ENCODE data around the gene FPGS. TPM values are rescaled to one million over a fixed set of nuclear protein-coding genes. Genes with fewer than 3 reads are reported as not detected.
A peak's percentile ranks its signal among the peaks of the same experiment; 100 is the strongest.

Gene FPGS
- total RNA-seq, 1 experiment from 2014 or later = 49.0 TPM

DNA sequence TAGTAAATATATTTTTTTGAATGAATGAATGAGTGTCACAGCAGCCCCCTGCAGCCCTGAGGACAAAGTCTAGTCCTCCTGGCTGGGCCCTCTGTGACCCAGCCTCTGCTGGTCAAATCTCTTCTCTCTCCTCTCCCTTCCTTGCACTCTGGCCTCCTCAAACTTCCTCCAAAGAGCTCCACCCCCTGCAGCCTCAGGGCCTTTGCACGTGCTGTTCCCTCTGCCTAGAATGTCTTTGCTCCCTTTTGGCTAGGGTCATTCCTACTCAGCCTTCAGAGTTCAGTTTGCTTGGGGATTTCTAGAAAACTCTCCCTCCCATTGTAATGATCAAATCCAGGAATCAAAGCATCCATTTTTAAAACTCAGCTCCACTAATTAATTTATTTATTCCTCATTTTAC, 37.3 kb upstream of the FPGS start:
- H3K9me3 ChIP-seq (replicated peaks) = no peaks in the 10 kb centered on the region
- no peak overlapping the region for H3K4me3 ChIP-seq
- H3K27me3 ChIP-seq (replicated peaks) = no peaks in the 10 kb centered on the region
- no peak for DNase-seq (ENCODE audit: low read depth in 1 of 2, low spot score in 2 of 2)
- H3K36me3 ChIP-seq = no peaks in the 10 kb centered on the region
- no peak overlapping the region for H3K27ac ChIP-seq
- H3K4me1 ChIP-seq (replicated peaks) = no peaks in the 10 kb centered on the region

DNA sequence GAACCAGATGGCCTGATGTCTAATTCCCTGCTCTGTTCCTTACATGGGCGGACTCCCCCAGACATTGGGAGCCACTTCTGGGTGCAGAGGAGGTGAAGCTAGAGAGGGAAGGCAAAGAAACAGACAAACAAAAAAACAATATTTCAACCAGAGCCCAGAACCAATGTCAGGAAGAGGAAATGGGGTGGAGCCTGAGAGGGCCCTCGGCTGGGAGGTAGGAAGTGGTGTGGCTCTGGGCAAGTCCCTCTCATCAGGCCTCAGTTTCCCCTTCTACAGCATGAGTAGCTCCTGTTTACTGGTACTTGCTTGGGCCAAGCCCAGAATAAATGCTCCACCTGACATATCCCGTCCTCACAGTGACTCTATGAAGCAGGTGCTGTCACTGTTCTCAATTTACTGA, 35.3 kb upstream of the FPGS start:
- Histone ChIP-seq H3K9me3 (replicated peaks) (no peaks in the 10 kb centered on the region), H3K36me3 (no peaks in the 10 kb centered on the region), H3K27ac (no peak overlapping the region), H3K27me3 (replicated peaks) (no peaks in the 10 kb centered on the region), H3K4me1 (replicated peaks) (peaks cover 7% of the 10 kb centered on the region), H3K4me3 (no peak overlapping the region)
- DNase-seq (ENCODE audit: low read depth in 1 of 2, low spot score in 2 of 2) = no peak

DNA sequence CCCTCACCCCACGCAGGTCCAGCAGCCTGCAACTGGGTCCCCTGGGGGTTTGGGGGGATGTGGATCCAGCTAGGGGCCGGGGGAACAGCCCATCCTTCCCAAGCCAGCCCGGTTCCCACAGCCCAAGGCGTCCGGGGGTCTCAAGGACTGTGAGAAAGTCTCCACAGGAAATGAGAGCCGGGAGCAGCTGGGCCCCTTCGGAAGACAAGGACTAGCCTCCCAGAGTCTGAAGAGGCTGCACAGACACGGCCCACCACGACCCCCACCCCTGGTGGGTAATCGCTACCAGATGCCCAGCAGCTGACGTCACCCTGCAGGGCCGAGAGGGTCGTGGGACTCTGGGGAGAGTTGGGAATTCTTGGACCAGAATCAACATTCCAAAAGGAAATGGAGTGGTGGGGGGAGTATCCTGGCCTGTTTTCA, 34.8 kb upstream of the FPGS start:
- no peaks in the 10 kb centered on the region for H3K36me3 ChIP-seq
- DNase-seq (ENCODE audit: low read depth in 1 of 2, low spot score in 2 of 2) = no peak
- no peaks in the 10 kb centered on the region for H3K9me3 ChIP-seq (replicated peaks)
- peaks cover 7% of the 10 kb centered on the region for H3K4me1 ChIP-seq (replicated peaks)
- no peak overlapping the region for H3K27ac ChIP-seq
- H3K4me3 ChIP-seq = no peak overlapping the region
- no peaks in the 10 kb centered on the region for H3K27me3 ChIP-seq (replicated peaks)

DNA sequence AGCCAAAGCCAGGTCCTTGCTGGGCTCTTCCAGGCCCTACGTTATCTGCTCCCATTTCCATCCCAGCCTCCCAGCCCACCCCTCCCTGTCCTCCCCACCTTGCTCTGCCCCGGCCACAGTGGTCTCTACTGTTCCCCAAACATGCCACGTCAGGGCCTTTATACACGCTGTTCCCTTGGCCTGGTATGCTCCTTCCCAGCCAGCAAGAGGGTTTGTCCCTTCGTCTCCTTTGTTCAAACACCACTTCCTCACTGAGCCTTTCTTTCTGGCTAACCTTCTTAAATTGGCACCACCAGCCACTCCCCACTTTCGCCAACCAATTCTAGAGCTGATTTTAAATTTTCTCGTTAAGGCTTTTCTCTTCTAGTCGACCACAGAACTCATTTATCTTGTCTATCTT, 34.0 kb upstream of the FPGS start:
- Histone ChIP-seq H3K4me3 (no peak overlapping the region), H3K4me1 (replicated peaks) (peaks cover 7% of the 10 kb centered on the region), H3K36me3 (no peaks in the 10 kb centered on the region), H3K27me3 (replicated peaks) (no peaks in the 10 kb centered on the region), H3K27ac (no peak overlapping the region), H3K9me3 (replicated peaks) (no peaks in the 10 kb centered on the region)
- DNase-seq (ENCODE audit: low read depth in 1 of 2, low spot score in 2 of 2) = no peak

DNA sequence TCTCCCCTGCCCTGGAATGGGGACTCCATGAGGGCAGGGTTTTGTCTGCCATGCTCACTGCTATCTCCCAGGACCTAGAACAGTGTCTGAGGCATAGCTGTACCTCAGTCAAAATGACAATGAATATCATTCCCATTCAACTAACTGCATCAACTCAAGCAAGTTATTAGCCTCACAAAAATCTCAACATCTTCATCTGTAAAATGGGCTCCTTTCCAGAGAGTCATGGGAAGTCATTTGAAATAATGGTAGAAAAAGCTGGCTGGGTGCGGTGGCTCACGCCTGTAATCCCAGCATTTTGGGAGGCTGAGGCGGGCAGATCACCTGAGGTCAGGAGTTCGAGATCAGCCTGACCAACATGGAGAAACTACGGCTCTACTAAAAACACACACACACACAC, 33.6 kb upstream of the FPGS start:
- Histone ChIP-seq H3K4me1 (replicated peaks) (peaks cover 7% of the 10 kb centered on the region), H3K36me3 (no peaks in the 10 kb centered on the region), H3K27ac (no peak overlapping the region), H3K9me3 (replicated peaks) (no peaks in the 10 kb centered on the region), H3K27me3 (replicated peaks) (no peaks in the 10 kb centered on the region), H3K4me3 (no peak overlapping the region)
- DNase-seq (ENCODE audit: low read depth in 1 of 2, low spot score in 2 of 2) = no peak

DNA sequence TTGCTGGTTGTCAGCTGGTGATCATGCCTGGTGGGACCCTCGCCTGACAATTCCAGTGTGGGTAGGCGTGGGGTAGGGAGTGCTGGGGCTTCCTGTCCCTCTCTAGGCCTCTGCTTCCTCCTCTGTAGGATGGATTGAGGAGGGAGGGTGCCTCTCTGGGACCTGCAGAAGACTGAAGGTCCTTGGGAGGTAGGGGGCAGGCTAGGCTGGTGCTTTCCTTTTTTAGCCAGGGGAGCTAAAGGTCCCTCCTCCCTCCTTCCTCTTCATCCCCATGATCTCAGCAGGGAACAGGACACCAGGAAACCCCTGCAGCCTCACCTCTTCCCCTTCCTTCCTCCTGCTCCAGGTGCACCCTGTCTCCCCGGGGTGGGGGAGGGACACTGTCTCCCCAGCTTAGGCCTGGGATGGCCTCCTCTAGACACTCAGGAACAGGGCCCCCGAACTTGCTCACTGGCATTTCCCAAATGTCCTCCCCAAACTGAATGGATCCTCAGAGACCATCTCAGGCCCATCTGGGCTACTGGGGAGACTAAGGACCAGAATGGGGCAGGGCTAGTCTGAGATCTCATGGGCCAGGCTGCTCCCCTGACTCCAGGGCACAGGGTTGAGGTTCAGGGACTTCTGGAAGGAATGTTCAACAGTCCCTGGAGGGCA, 32.6 kb upstream of the FPGS start:
- peaks cover 7% of the 10 kb centered on the region for H3K4me1 ChIP-seq (replicated peaks)

DNA sequence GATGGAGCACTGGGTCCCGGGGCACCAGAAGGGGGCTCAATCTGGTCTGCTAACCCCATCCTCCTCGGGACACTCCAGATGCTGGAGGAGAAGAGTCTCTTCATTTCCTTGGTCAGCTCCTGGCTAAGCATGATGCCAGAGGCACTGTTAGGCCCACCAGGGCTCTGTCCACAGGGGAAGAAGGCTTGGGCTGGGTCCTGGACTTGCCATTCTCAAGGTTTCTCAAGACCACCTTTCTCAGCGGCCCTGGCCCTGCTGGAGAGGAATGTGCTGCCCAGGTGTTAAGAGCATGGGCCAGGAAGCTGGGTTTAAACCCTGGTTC, 32.1 kb upstream of the FPGS start:
- H3K27ac ChIP-seq = no peak overlapping the region
- no peaks in the 10 kb centered on the region for H3K27me3 ChIP-seq (replicated peaks)
- no peak overlapping the region for H3K4me3 ChIP-seq
- no peak for DNase-seq (ENCODE audit: low read depth in 1 of 2, low spot score in 2 of 2)
- H3K36me3 ChIP-seq = no peaks in the 10 kb centered on the region
- H3K4me1 ChIP-seq (replicated peaks) = peaks cover 7% of the 10 kb centered on the region
- H3K9me3 ChIP-seq (replicated peaks) = no peaks in the 10 kb centered on the region

More for the DNA sequence above, 32.6 kb upstream of the FPGS start:
- DNase-seq (ENCODE audit: low read depth in 1 of 2, low spot score in 2 of 2) = no peak
- Histone ChIP-seq H3K36me3 (no peaks in the 10 kb centered on the region), H3K27ac (no peak overlapping the region), H3K9me3 (replicated peaks) (no peaks in the 10 kb centered on the region), H3K27me3 (replicated peaks) (no peaks in the 10 kb centered on the region), H3K4me3 (no peak overlapping the region)

DNA sequence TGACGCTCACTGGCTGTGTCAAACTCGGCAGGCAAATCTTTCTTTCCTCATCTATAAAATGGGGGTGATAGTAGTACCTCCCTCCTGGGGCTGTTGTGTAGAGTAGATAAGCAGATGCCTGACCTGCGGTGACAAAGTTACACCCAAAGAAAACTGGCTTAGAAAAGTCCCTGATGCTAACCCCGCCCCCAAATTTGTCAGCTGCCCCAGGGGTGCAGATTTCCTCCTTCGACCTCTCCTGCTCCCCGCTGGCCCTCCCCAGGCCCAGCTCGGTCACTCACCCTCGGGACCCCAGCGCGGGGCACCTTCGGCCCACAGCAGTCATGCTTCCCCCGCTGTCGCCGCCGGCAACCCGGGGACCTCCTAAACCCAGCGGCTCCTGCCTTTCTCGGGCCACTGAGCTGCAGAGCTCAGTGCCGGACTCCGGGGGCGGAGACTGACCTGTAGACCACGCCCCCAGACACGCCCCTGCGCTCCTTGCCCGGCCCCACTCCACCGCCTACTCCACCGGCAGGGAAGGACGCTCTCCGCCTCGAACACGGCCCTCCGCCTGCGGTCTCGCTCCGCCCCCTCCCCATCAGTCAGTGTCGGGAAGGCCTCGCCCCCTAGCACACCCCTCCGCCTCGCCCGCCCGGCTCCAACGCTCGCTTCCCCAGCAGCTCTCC, 31.6 kb upstream of the FPGS start:
- Histone ChIP-seq H3K27ac (no peak overlapping the region), H3K4me3 (peak overlapping the region; percentile 29)

DNA sequence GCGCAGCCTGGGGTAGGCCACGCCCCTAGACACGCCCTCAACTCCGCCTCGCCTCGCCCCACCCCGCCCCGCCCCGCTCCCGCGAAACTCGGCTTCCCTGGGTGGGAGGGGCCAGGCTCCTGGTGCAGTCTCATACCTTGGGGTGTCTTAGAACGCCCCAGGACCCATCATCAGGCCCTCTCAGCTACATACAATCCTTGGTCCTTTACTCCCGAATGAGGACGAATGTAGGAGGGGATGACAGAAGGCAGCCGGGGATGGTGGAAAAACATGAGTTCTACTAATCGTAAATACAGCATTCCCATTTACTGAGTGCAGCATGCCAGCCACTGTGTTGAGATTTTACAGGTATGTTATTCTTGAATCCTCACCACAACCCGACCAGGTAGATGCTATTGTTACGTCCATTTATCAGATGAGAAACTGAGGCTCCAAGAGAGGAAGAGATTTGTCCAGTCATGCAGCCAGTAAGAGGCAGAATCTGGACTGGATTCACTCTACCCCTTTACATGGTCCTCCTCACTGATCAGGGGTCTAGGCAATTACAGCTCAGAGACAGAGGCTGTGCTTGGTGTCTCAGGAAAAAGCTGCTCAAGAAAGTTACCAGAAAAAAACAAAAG, 31.0 kb upstream of the FPGS start:
- Histone ChIP-seq H3K4me3 (peak overlapping the region; percentile 29), H3K9me3 (replicated peaks) (no peaks in the 10 kb centered on the region), H3K27me3 (replicated peaks) (no peaks in the 10 kb centered on the region), H3K36me3 (no peaks in the 10 kb centered on the region), H3K27ac (no peak overlapping the region), H3K4me1 (replicated peaks) (peaks cover 7% of the 10 kb centered on the region)
- no peak for DNase-seq (ENCODE audit: low read depth in 1 of 2, low spot score in 2 of 2)

More for the DNA sequence above, 31.6 kb upstream of the FPGS start:
- no peaks in the 10 kb centered on the region for H3K36me3 ChIP-seq
- H3K27me3 ChIP-seq (replicated peaks) = no peaks in the 10 kb centered on the region
- DNase-seq (ENCODE audit: low read depth in 1 of 2, low spot score in 2 of 2) = peak; percentile 91 to 98
- no peaks in the 10 kb centered on the region for H3K9me3 ChIP-seq (replicated peaks)
- H3K4me1 ChIP-seq (replicated peaks) = peaks cover 7% of the 10 kb centered on the region

DNA sequence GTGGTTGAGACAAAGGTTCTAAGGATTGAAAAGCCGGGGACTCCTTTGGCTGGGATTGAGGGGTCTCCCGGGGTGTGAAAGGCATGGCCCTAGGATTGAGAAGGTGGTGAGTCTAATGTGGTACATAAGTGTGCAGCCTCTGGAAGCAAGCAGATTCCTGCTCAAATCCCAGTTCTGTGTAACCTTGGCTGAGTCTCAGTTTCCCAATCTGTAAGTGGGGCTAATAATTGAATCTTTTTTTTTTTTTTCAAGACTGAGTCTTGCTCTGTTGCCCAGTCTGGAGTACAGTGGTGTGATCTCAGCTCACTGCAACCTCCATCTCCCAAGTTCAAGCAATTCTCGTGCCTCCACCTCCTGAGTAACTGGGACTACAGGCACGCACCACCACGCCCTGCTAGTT, 30.1 kb upstream of the FPGS start:
- DNase-seq (ENCODE audit: low read depth in 1 of 2, low spot score in 2 of 2) = no peak
- no peak overlapping the region for H3K27ac ChIP-seq
- H3K36me3 ChIP-seq = no peaks in the 10 kb centered on the region
- H3K9me3 ChIP-seq (replicated peaks) = no peaks in the 10 kb centered on the region
- H3K4me1 ChIP-seq (replicated peaks) = peaks cover 7% of the 10 kb centered on the region
- H3K4me3 ChIP-seq = no peak overlapping the region
- no peaks in the 10 kb centered on the region for H3K27me3 ChIP-seq (replicated peaks)

DNA sequence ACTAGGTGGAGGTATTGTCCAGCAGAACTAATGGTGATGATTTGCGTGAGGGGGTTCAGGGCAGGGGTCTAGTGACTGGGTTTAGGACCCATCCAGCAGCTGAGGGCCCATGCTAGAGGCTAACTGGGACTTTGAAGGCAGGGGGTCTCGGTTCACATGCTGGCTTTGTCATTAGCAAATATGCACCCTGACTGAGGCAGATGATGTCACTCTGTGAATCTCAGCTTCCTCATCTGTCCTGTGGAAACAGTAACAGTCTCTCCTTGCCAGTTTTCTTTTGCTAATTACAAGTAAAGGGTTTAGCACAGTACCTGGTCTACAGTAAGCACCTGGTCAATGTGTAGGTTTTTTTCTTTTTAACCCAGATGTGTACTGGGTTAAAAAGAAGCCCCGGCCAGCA, 29.4 kb upstream of the FPGS start:
- H3K4me1 ChIP-seq (replicated peaks) = peaks cover 7% of the 10 kb centered on the region
- H3K27ac ChIP-seq = no peak overlapping the region
- H3K4me3 ChIP-seq = no peak overlapping the region
- no peak for DNase-seq (ENCODE audit: low read depth in 1 of 2, low spot score in 2 of 2)
- H3K36me3 ChIP-seq = no peaks in the 10 kb centered on the region
- H3K27me3 ChIP-seq (replicated peaks) = no peaks in the 10 kb centered on the region
- H3K9me3 ChIP-seq (replicated peaks) = no peaks in the 10 kb centered on the region

DNA sequence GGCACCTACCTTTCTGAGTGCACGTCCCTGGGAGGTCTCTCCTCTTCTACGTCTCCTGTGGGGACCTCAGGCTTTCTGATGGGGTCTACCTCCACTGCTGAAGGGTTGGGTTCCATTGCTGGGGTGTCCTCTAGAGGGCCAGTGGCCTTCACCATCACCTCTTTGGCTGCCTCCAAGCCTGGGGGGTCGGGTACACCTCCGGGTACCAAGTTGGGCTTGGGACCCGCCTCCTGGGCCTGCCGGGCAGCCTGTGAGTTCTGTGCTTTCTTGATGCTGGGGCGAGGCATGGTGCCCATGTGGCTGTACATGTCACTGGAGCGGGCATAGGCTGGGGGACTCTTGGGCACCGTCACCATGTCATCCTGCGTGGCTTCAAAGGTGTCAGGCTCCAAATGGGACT, 28.7 kb upstream of the FPGS start:
- H3K9me3 ChIP-seq (replicated peaks) = no peaks in the 10 kb centered on the region
- DNase-seq (ENCODE audit: low read depth in 1 of 2, low spot score in 2 of 2) = no peak
- no peaks in the 10 kb centered on the region for H3K27me3 ChIP-seq (replicated peaks)
- H3K27ac ChIP-seq = no peak overlapping the region
- peaks cover 7% of the 10 kb centered on the region for H3K4me1 ChIP-seq (replicated peaks)
- H3K36me3 ChIP-seq = no peaks in the 10 kb centered on the region
- no peak overlapping the region for H3K4me3 ChIP-seq

DNA sequence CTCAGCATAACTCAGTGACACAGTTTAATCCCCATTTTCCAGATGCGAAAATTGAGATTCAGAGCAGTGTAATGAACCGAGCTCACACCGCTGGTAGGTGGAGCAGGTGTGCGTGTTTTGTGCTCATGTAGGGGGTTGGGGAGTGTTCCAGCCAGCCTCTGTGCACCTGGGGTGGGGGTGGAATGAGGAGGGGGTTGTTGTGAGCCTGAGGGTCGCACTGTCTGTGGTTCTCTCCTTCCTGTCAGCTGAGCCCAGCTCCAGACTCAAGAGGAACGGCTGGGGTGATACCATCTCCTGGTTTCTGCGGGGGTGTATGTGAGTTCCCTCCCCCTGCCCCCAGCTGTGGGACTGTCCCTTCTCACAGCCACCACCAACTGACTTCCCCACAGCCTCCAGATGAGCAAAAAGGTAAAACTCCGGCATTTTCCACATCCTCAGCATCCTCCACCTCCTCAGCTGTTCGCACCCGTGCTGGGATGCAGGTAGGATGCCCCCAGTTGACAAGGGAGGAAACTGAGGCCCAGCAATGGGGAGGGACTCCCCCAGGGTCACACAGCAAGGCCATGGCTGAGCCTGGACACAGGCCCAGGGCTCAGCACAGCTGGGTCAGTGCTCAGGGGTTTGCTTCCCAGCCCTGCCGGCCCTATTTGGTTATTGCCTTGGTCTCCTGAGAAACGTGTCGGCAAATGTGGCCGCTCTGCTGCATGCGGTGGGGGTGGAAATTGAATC, 26.3 kb upstream of the FPGS start:
- Histone ChIP-seq H3K4me1 (replicated peaks) (no peaks in the 10 kb centered on the region), H3K27me3 (replicated peaks) (no peaks in the 10 kb centered on the region), H3K36me3 (no peaks in the 10 kb centered on the region), H3K27ac (no peak overlapping the region), H3K9me3 (replicated peaks) (no peaks in the 10 kb centered on the region), H3K4me3 (no peak overlapping the region)
- no peak for DNase-seq (ENCODE audit: low read depth in 1 of 2, low spot score in 2 of 2)

DNA sequence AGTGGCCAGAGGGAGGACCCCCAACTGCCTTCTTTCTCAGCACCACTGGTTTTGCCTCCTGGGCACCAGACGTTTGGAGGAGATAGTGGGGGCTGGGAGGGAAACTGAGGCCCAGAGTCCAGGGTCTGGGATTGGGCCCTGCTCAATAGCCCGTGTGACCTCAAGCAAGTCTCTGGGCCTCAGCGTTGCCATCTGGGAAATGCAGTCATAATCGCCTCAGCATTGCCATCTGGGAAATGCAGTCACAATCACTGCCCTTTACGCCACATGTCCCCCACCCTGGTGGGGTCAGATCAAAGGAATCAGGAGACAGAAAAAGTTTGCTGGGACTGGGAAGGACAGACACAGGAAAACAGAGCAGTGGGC, 25.8 kb upstream of the FPGS start:
- H3K27ac ChIP-seq = no peak overlapping the region
- no peak overlapping the region for H3K4me3 ChIP-seq
- H3K4me1 ChIP-seq (replicated peaks) = no peaks in the 10 kb centered on the region
- no peaks in the 10 kb centered on the region for H3K36me3 ChIP-seq
- H3K27me3 ChIP-seq (replicated peaks) = no peaks in the 10 kb centered on the region
- no peak for DNase-seq (ENCODE audit: low read depth in 1 of 2, low spot score in 2 of 2)
- no peaks in the 10 kb centered on the region for H3K9me3 ChIP-seq (replicated peaks)
